ENCODE measurements around the gene RGS6.

RGS6 gene

GRCh38 chr14:72164420-72165228 lies 232.4 kb downstream of the RGS6 start:
- DNase-seq (ENCODE audit: low spot score) = no peak

- no peak for DNase-seq (ENCODE audit: low spot score)
These were observed 233.0 kb downstream of the RGS6 start for GRCh38 chr14:72165229-72165698.

- DNase-seq (ENCODE audit: low spot score) = no peak
These were observed 237.3 kb downstream of the RGS6 start for GRCh38 chr14:72169521-72169920.

GRCh38 chr14:72172049-72172448 lies 239.8 kb downstream of the RGS6 start:
- DNase-seq (ENCODE audit: low spot score) = no peak

- DNase-seq (ENCODE audit: low spot score) = no peak
These were observed 240.4 kb downstream of the RGS6 start for GRCh38 chr14:72172597-72172996.

- DNase-seq (ENCODE audit: low spot score) = no peak
These were observed 240.9 kb downstream of the RGS6 start for GRCh38 chr14:72173038-72173720.

- no peak for DNase-seq (ENCODE audit: low spot score)
These were observed 245.0 kb downstream of the RGS6 start for GRCh38 chr14:72177251-72177650.

GRCh38 chr14:72178517-72178916 lies 246.3 kb downstream of the RGS6 start:
- DNase-seq (ENCODE audit: low spot score) = no peak

- no peak for DNase-seq (ENCODE audit: low spot score)
These were observed 250.6 kb downstream of the RGS6 start for GRCh38 chr14:72182708-72183432.

- DNase-seq (ENCODE audit: low spot score) = no peak
These were observed 251.4 kb downstream of the RGS6 start for GRCh38 chr14:72183631-72184030.

GRCh38 chr14:72186523-72186922 lies 254.3 kb downstream of the RGS6 start:
- DNase-seq (ENCODE audit: low spot score) = no peak

- DNase-seq (ENCODE audit: low spot score) = no peak
These were observed 264.2 kb downstream of the RGS6 start for GRCh38 chr14:72196237-72197015.

- no peak for DNase-seq (ENCODE audit: low spot score)
These were observed 269.4 kb downstream of the RGS6 start for GRCh38 chr14:72201645-72202044.

GRCh38 chr14:72213424-72213823 lies 281.2 kb downstream of the RGS6 start:
- no peak for DNase-seq (ENCODE audit: low spot score)

- no peak for DNase-seq (ENCODE audit: low spot score)
These were observed 282.9 kb downstream of the RGS6 start for GRCh38 chr14:72215080-72215479.

GRCh38 chr14:72217135-72217534 lies 284.9 kb downstream of the RGS6 start:
- no peak for DNase-seq (ENCODE audit: low spot score)

- no peak for DNase-seq (ENCODE audit: low spot score)
These were observed 289.8 kb downstream of the RGS6 start for GRCh38 chr14:72222046-72222445.

- no peak for DNase-seq (ENCODE audit: low spot score)
These were observed 304.4 kb downstream of the RGS6 start for GRCh38 chr14:72236629-72237028.

GRCh38 chr14:72237722-72238666 lies 305.8 kb downstream of the RGS6 start:
- DNase-seq (ENCODE audit: low spot score) = no peak

Measured in RKO (cell line).